ENCODE measurements around the gene TLCD3B.

TLCD3B gene

DNA sequence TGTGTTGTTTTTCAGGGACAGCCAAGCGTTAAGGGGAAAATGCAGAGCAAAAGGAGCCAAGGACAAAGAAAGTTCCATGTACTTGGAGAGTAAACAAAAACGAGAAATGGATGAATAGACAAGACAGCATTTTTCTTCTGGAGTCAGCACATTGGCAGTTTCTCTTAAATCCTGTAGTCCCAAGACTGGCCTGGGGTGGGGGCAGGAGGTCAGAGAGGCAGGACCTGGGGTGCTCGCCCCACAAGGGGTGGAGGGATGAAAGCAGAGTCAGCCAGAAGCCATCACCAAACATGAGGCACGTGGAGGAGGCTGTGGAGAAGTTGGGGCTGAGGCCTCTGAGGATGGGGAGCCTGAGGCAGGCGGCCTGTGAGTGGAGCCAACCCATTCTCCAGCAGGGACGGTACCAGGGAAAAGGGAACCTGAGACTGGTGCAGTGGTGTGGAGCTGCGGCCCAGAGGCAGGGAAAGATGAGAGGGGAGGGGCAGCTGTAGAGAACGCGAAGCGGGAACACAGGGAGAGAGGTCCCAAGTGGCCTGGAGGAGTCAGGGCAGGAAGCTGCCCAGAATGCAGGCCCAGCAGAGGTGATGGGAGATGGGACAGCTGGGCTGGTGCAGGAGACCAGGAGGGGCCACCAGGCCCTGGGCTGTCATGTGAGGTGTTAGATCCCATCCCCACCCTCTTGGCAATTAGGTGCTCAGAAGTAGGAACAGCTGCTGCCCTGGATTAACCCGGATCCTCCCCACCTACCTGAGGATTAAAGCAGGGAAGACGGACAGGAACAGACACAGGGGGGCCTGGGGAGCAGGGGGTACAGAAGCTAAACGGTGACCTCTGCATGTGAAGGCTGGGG lies 3.3 kb downstream of the TLCD3B start:
- no peak for DNase-seq (ENCODE audit: extremely low spot score)
- ChIA-PET CTCF (no interaction called here), POLR2A (no interaction called here)
- TF ChIP-seq, protein P1, sequence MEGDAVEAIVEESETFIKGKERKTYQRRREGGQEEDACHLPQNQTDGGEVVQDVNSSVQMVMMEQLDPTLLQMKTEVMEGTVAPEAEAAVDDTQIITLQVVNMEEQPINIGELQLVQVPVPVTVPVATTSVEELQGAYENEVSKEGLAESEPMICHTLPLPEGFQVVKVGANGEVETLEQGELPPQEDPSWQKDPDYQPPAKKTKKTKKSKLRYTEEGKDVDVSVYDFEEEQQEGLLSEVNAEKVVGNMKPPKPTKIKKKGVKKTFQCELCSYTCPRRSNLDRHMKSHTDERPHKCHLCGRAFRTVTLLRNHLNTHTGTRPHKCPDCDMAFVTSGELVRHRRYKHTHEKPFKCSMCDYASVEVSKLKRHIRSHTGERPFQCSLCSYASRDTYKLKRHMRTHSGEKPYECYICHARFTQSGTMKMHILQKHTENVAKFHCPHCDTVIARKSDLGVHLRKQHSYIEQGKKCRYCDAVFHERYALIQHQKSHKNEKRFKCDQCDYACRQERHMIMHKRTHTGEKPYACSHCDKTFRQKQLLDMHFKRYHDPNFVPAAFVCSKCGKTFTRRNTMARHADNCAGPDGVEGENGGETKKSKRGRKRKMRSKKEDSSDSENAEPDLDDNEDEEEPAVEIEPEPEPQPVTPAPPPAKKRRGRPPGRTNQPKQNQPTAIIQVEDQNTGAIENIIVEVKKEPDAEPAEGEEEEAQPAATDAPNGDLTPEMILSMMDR (IDR thresholded peaks at IDR 0.05; ENCODE audit: control extremely low read depth, extremely low read depth, low read depth, missing control alignments): no peak

DNA sequence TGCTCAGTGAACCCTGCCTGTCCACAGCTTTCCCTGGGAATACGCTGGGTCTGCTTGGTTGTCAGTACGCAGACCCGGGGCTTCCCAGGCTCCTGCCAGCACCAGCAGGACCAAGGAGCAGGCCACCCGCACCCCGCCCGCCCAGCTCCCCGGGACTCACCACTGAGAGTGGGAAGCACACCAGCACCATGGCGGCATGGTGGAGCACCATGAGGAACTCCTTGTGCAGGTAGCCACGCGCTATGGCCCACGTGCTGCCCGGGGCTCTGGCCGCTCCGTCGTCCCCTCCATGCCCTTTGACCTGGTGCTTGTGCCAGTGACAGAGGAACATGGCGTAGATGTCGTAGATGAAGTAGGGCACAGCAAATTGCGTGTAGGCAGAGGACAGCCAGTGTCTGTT lies 4.6 kb downstream of the TLCD3B start:
- TF ChIP-seq, protein P1 (IDR thresholded peaks at IDR 0.05; ENCODE audit: control extremely low read depth, extremely low read depth, low read depth, missing control alignments): no peak
- ChIA-PET POLR2A (no interaction called here), CTCF (interaction anchor here (0.6 kb wide), 1 partner anchor 13 kb away, joined by 3 read pairs; no protein-coding TSS in a partner anchor)
- no peak for DNase-seq (ENCODE audit: extremely low spot score)

DNA sequence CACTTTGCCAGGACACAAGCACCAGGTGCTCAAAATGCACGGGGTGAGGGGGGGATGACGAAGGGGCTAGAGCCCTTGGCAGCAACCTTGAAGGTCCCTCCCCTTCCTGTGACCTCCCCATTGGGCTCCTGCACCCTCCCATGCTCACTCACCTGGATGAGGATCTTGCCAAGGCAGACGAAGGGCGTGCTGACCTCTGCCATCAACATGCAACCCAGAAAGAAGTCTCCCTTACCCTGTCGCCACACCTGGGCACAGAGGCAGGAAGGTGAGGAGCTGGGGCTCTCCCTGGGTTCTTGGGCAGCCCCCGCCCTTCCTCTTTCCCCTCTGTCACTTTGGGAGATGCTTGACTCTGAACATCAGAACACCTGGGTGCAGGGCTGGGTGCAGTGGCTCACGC lies 5.5 kb downstream of the TLCD3B start:
- TF ChIP-seq, protein P1 (IDR thresholded peaks at IDR 0.05; ENCODE audit: control extremely low read depth, extremely low read depth, low read depth, missing control alignments): no peak
- no peak for DNase-seq (ENCODE audit: extremely low spot score)
- ChIA-PET POLR2A (no interaction called here), CTCF (no interaction called here)

DNA sequence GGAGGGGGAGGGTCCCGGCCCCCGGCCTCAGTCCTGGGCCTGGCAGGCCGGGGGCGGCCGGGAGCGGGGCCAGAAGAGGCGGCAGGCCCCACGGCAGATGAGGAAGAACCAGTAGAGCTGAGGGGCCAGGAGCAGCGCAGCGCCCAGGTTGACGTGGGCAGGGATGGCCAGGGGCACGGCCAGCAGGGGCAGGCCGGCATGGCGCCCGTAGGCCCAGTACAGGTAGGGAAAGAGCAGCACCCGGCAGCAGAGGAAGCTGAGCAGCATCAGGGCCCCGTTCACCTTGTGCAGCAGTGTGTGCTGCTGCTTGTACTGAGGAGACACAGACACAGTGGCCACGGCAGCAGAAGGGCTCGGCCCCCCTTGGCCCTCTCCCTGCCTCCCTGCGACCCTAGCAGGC lies 5.9 kb downstream of the TLCD3B start:
- DNase-seq (ENCODE audit: extremely low spot score): no peak
- ChIA-PET POLR2A (no interaction called here), CTCF (interaction anchor here (3.4 kb wide), 1 partner anchor 7 kb away, joined by 18 read pairs; the partner anchor contains the start of gene TLCD3B)
- TF ChIP-seq, protein P1 (IDR thresholded peaks at IDR 0.05; ENCODE audit: control extremely low read depth, extremely low read depth, low read depth, missing control alignments): no peak

DNA sequence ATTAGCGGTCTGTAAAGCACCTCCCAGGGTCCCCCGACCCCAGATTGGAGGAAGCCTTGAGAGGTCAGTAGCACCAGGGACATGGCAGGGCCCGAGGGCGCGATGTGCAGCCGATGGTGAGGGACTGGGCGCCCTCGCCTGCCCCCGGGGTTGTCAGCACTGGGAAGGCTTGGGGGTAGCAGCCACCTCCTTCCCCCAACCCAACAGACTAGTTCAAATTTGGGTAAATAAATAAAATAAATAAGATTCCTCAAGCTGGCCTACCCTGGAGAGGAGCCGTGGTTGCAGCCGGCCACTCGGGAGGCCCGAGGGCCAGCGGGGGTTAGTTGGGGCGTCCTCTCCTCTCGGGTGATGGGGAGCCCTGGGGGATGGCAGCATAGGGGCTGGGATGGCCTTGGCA lies 6.6 kb downstream of the TLCD3B start:
- TF ChIP-seq, protein P1 (IDR thresholded peaks at IDR 0.05; ENCODE audit: control extremely low read depth, extremely low read depth, low read depth, missing control alignments): no peak
- POLR2A ChIA-PET: no interaction called here
- CTCF ChIA-PET: interaction anchor here (3.4 kb wide), 1 partner anchor 8 kb away, joined by 18 read pairs; the partner anchor contains the start of gene TLCD3B
- DNase-seq (ENCODE audit: extremely low spot score): no peak

DNA sequence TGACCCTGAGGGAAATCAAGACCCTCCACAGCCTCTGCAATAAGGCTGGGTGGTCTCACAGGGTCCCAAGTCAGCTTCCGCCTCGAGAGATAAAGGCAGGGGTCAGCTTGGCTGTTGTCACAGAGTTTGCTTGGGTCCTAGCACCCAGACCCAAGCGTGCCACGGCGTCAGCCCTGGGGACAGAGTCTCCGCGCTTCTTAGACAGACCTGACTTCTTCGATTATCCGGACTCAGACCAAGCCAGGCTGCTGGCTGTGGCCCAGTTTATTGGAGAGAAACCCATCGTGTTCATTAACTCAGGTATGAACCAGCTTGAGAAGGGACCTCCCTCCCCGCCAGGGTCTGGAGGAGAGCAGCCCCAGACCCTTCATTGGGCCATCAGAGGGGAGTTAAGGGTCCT lies 7.5 kb downstream of the TLCD3B start:
- ChIA-PET POLR2A (no interaction called here), CTCF (interaction anchor here (1.2 to 3.4 kb wide), 3 partner anchors 9 to 332 kb away, joined by 3 to 18 read pairs (median 4); partner anchors contain the start of gene TLCD3B)
- TF ChIP-seq, protein P1 (IDR thresholded peaks at IDR 0.05; ENCODE audit: control extremely low read depth, extremely low read depth, low read depth, missing control alignments): no peak
- no peak for DNase-seq (ENCODE audit: extremely low spot score)
